VCaP (cell line): ENCODE results near the gene ENPP7.

Experiments used
- H3K27ac ChIP-seq: fragments of 450-650 bp; 2 replicates; pipeline ENCODE4 v1.5.1; 2017
- TF ChIP-seq, protein P1 (sequence below): fragments of 450-650 bp; conservative IDR thresholded peaks from 2 replicates; pipeline ENCODE4 v1.5.1; 2017; ENCODE audit warnings: mild to moderate bottlenecking, moderate library complexity

The ENPP7 gene

DNA sequence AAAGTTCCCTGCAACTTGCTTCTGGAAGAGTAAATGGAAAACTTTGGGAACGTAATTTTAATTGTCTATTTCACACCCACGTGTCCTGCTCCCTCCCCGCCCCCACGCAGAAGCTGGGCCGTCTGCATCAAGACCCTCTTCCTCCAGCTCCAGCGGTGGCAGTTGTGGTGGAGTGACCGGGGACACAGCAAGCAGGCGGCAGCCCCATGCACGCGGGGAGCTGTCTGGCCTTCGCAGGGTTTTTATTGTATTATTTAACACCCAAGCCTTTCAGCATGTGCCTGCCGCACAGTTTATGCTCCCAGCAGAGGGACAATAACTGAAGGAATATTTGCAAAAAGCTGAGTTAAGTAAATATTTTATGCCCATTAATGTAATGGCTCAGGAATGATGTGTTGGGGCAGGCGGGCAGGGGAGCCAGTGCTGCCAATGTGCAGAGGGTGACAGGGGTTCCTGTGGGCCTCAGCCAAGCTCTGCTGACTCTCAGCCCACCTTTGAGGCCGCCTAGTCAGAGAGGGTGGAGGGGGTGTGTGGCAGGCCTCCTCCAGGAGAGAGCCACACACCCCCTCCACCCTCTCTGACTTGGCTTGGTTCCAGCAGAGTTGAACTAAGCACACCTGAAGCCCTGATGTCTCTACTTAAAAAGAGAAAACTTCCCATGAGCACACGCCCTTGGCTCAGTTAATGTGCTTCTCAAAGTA lies 32.4 kb upstream of the ENPP7 start:
- TF ChIP-seq, protein P1, sequence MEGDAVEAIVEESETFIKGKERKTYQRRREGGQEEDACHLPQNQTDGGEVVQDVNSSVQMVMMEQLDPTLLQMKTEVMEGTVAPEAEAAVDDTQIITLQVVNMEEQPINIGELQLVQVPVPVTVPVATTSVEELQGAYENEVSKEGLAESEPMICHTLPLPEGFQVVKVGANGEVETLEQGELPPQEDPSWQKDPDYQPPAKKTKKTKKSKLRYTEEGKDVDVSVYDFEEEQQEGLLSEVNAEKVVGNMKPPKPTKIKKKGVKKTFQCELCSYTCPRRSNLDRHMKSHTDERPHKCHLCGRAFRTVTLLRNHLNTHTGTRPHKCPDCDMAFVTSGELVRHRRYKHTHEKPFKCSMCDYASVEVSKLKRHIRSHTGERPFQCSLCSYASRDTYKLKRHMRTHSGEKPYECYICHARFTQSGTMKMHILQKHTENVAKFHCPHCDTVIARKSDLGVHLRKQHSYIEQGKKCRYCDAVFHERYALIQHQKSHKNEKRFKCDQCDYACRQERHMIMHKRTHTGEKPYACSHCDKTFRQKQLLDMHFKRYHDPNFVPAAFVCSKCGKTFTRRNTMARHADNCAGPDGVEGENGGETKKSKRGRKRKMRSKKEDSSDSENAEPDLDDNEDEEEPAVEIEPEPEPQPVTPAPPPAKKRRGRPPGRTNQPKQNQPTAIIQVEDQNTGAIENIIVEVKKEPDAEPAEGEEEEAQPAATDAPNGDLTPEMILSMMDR: no peak
- H3K27ac ChIP-seq: 0 out of 2 replicates have a peak overlapping the region, but pooled peaks have one; percentile 5

DNA sequence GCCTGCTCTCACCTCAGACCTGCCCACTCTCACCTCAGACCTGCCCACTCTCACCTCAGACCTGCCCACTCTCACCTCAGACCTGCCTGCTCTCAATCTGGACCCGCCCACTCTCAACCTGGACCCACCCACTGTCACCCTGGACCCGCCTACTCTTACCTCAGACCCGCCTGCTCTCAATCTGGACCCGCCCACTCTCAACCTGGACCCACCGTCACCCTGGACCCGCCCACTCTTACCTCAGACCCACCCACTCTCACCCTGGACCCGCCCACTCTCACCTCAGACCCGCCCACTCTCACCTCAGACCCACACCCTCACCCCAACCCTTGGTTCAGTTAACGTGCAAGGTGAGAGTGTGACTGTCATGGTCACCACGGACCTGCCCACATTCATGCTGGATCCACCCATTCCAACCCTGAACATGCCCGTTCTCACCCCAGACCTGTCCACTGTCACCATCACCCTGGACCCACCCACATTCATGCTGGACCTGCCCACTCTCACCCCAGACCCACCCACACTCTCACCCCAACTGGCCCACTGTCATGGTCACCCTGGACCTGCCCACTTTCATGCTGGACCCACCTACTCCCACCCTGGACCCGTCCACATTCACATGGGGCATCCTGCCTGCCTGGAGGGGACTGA lies 31.2 kb upstream of the ENPP7 start:
- TF ChIP-seq, protein P1: no peak
- H3K27ac ChIP-seq: no peak overlapping the region

DNA sequence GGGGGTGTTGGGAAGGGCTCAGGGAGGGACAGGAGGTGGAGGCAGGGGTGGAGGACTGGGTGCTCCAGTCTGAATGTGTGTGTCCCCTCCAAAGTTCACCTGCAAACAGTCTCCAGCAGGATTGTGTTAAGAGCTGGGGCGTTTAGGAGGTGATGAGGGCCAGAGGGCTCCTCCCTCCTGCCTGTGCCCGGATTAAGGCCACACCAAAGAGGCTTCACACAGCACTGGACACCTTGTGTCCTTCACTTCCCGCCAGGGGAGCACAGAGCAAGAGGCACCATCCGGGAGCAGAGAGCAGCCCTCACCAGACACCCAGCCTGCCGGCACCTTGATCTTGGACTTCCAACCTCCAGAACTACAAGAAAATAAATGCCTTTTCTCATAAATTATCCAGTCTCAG lies 30.2 kb upstream of the ENPP7 start:
- H3K27ac ChIP-seq: no peak overlapping the region
- TF ChIP-seq, protein P1: no peak

DNA sequence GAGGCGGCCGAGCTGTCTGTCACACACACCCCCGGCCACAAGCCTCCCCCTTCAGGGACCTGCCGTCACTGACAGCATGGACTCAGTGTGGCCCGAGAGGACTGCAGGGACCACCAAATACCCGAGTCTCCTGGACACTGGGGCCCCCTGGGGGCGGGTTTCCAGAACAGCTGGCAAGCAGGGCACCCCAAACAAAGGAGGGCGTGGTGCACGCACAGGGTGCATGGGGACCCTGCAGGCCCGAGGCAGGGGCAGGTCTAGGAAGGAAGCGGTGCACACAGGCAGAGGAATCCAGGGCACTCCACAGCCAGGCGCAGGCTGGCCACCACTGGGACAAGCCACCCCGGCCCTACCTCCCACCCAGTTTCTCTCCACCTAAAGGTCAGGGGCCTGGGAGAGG lies 28.7 kb upstream of the ENPP7 start:
- TF ChIP-seq, protein P1: peak; percentile 20

DNA sequence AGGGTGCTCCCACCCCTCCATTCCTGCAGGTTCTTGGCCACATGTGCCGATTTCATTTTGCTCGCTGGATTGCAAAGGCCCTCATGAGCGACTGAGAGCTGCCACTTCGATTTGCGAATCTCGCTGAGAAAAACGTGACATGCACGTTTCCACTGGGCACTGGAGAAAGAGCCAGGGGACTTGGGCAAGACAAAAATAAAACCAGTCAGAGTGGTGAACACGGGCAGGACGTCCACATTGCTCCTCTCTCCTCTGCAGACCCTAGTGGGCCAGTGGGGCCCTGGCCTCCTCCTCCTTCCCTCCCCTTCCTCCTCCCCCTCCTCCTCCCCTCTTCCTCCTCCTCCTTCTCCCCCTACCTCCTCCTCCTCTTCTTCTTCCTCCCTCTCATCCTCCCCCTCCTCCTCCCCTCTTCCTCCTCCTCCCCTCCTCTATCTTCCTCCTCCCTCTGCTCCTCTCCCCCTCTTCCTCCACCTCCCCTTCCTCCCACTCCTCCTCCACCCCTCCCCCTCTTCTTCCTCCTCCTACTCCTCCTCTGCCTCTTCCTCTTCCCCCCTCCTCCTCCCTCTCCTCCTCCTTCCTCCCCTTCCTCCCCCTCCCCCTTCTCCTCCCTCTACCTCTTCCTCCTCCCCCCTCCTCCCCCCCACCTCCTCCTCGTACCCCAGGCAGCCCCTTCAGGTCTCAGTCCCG lies 28.1 kb upstream of the ENPP7 start:
- no peak overlapping the region for H3K27ac ChIP-seq
- TF ChIP-seq, protein P1: no peak

More for the DNA sequence above, 28.7 kb upstream of the ENPP7 start:
- H3K27ac ChIP-seq: no peak overlapping the region

DNA sequence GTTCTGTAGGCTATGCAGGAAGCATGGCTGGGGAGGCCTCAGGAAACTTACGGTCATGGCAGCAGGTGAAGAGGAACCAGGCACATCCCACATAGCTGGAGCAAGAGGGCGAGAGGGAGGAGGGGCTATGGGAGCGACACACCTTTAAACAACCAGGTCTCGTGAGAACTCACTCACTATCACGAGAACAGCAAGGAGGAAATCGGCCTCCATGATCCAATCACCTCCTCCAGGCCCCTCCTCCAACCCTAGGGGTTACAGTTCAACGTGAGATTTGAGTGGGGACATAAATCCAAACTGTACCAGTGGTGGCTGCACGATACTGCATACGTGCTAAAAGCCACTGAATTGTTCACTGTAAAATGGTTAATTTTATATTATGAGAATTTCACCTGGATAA lies 26.1 kb upstream of the ENPP7 start:
- H3K27ac ChIP-seq: no peak overlapping the region

DNA sequence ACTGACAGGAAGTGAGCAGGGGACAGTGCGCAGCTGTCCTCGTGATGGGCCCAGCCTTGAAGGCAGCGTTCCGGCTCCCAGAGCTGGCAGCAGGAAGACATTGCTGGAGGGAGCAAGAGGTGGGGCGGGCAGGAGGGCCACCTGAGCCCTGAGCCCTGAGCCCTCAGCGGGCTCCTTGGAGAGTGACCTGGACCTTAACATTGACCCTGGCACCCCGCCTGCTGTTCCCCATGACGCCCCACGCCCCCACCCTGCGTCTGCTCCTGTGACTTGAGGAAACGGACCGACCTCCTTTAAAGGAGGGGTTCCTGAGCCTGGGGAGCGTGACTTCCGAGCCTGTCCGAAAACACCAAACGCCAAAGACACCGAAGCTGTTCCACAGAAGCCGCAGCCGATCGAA lies 25.1 kb upstream of the ENPP7 start:
- no peak overlapping the region for H3K27ac ChIP-seq
- TF ChIP-seq, protein P1: no peak

More for the DNA sequence above, 26.1 kb upstream of the ENPP7 start:
- TF ChIP-seq, protein P1: no peak
